Hepatocyte (in vitro differentiated cells): ENCODE measurements around the gene MED8. TPM values are rescaled to one million over a fixed set of nuclear protein-coding genes. Genes with fewer than 3 reads are reported as not detected.

Experiments used
- DNase-seq: peaks from one replicate; pipeline ENCODE4 v3.0.0-alpha.2; 2016; ENCODE audit warnings: low spot score
- H2AFZ ChIP-seq: fragments of 200-600 bp; sonication (generic); 2 replicates; pipeline ENCODE4 v1.6.0; 2016; ENCODE audit warnings: antibody characterized with exemption, mild to moderate bottlenecking
- H3K27ac ChIP-seq: fragments of 200-600 bp; sonication (generic); 2 replicates; pipeline ENCODE4 v1.5.1; 2016; ENCODE audit warnings: mild to moderate bottlenecking
- H3K27me3 ChIP-seq: fragments of 200-600 bp; sonication (generic); 2 replicates; pipeline ENCODE4 v1.6.1; 2016
- H3K36me3 ChIP-seq: fragments of 200-600 bp; sonication (generic); replicated peaks from 2 replicates; pipeline ENCODE4 v1.5.1; 2016; ENCODE audit warnings: low read depth; ENCODE audit not compliant: insufficient read depth
- H3K4me1 ChIP-seq: fragments of 200-600 bp; sonication (generic); 2 replicates; pipeline ENCODE4 v1.5.1; 2016; ENCODE audit warnings: mild to moderate bottlenecking, moderate library complexity; ENCODE audit not compliant: insufficient read depth
- H3K4me2 ChIP-seq: fragments of 200-600 bp; sonication (generic); 2 replicates; pipeline ENCODE4 v1.6.0; 2016
- H3K4me3 ChIP-seq: fragments of 200-600 bp; sonication (generic); 2 replicates; pipeline ENCODE4 v1.5.1; 2016; ENCODE audit warnings: mild to moderate bottlenecking
- H3K79me2 ChIP-seq: fragments of 200-600 bp; sonication (generic); 2 replicates; pipeline ENCODE4 v1.6.0; 2017; ENCODE audit warnings: mild to moderate bottlenecking
- H3K9me2 ChIP-seq: fragments of 200-600 bp; sonication (generic); replicated peaks from 2 replicates; pipeline ENCODE4 v1.6.0; 2017; ENCODE audit warnings: mild to moderate bottlenecking; ENCODE audit not compliant: insufficient read depth
- H3K9me3 ChIP-seq: fragments of 200-600 bp; sonication (generic); 2 replicates; pipeline ENCODE4 v1.5.1; 2016; ENCODE audit warnings: low read depth, mild to moderate bottlenecking
- H4K20me1 ChIP-seq: fragments of 200-600 bp; sonication (generic); 2 replicates; pipeline ENCODE4 v1.6.0; 2016; ENCODE audit warnings: mild to moderate bottlenecking; ENCODE audit not compliant: insufficient read depth, poor library complexity, severe bottlenecking
- EZH2 ChIP-seq: fragments of 200-600 bp; sonication (generic); IDR thresholded peaks from 2 replicates; pipeline ENCODE4 v1.6.1; 2016; ENCODE audit warnings: antibody characterized with exemption, mild to moderate bottlenecking, borderline replicate concordance
- EZH2phosphoT487 ChIP-seq: fragments of 200-600 bp; sonication (generic); IDR thresholded peaks from one replicate; pipeline ENCODE4 v1.6.1; 2018; ENCODE audit warnings: antibody characterized with exemption, mild to moderate bottlenecking, low read depth, moderate library complexity; ENCODE audit not compliant: unreplicated experiment, severe bottlenecking
- WGBS: methylation state at CpG from one replicate; pipeline ENCODE4 v1.1.6; 2016; ENCODE audit warnings: low lambda C conversion rate; ENCODE audit errors: missing lambda C conversion rate; 5-methylcytosine and 5-hydroxymethylcytosine counted together
- polyA plus RNA-seq: library from polyadenylated mRNA; unstranded; fragments of >200 nt; fragmentation: Nextera tagmentation; extraction: Ambion mirVana; gene quantifications from 2 replicates; pipeline ENCODE4 v1.2.1, GENCODE V29; 2016
- total RNA-seq: library from RNA; depleted of rRNA; stranded (reverse); fragments of >200 nt; gene quantifications from 2 replicates; pipeline ENCODE4 v1.2.3, GENCODE V29; 2014
- TF ChIP-seq, protein P1 (sequence below): fragments of 200-600 bp; sonication (generic); IDR thresholded peaks from 2 replicates; pipeline ENCODE4 v1.5.1; 2016; ENCODE audit warnings: antibody characterized with exemption, mild to moderate bottlenecking; ENCODE audit not compliant: poor library complexity

MED8 gene
- total and polyA plus RNA-seq, 2 experiments from 2014 or later, result 58.6 to 68.3 TPM

DNA sequence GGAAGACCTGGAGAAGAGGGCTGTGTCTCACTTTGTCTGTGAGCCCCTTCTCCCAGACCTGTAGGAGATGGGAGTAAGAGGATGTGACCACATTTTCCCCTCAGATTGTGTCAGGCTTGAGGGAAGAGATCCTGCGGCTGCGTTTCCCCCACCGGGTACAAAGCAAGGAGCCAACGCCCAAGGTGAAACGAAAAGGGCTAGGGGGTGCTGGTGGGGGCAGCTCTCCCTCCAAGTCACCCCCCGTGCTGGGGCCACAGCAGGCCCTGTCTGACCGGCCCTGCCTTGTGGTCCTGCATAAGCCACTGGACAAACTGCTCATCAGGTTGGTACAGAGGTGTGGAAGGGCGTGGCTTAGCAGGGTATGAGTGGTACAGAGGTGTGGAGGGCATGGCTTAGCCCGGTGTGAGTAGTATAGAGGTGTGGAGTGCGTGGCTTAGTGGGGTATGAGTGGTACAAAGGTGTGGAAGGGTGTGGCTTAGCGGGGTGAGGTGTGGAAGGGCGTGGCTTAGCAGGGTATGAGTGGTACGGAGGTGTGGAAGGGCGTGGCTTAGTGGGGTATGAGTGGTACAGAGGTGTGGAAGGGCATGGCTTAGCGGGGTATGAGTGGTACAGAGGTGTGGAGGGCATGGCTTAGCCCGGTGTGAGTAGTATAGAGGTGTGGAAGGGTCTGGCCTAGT lies 33.5 kb upstream of the MED8 start:
- no peaks in the 10 kb centered on the region for H4K20me1 ChIP-seq
- TF ChIP-seq, protein P1, sequence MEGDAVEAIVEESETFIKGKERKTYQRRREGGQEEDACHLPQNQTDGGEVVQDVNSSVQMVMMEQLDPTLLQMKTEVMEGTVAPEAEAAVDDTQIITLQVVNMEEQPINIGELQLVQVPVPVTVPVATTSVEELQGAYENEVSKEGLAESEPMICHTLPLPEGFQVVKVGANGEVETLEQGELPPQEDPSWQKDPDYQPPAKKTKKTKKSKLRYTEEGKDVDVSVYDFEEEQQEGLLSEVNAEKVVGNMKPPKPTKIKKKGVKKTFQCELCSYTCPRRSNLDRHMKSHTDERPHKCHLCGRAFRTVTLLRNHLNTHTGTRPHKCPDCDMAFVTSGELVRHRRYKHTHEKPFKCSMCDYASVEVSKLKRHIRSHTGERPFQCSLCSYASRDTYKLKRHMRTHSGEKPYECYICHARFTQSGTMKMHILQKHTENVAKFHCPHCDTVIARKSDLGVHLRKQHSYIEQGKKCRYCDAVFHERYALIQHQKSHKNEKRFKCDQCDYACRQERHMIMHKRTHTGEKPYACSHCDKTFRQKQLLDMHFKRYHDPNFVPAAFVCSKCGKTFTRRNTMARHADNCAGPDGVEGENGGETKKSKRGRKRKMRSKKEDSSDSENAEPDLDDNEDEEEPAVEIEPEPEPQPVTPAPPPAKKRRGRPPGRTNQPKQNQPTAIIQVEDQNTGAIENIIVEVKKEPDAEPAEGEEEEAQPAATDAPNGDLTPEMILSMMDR, result no peak
- no peak for TF ChIP-seq EZH2phosphoT487
- no peak for DNase-seq
- no peaks in the 10 kb centered on the region for H3K9me2 ChIP-seq
- no peaks in the 10 kb centered on the region for H3K27me3 ChIP-seq
- H2AFZ ChIP-seq, result no peak overlapping the region
- H3K27ac ChIP-seq, result no peak overlapping the region
- no peaks in the 10 kb centered on the region for H3K9me3 ChIP-seq
- no peak overlapping the region for H3K4me3 ChIP-seq
- H3K36me3 ChIP-seq, result no peaks in the 10 kb centered on the region
- WGBS, result over 99% methylated on average over 15 of the region's 16 CpGs
- no peak overlapping the region for H3K4me2 ChIP-seq
- H3K79me2 ChIP-seq, result no peaks in the 10 kb centered on the region
- no peaks in the 10 kb centered on the region for H3K4me1 ChIP-seq

DNA sequence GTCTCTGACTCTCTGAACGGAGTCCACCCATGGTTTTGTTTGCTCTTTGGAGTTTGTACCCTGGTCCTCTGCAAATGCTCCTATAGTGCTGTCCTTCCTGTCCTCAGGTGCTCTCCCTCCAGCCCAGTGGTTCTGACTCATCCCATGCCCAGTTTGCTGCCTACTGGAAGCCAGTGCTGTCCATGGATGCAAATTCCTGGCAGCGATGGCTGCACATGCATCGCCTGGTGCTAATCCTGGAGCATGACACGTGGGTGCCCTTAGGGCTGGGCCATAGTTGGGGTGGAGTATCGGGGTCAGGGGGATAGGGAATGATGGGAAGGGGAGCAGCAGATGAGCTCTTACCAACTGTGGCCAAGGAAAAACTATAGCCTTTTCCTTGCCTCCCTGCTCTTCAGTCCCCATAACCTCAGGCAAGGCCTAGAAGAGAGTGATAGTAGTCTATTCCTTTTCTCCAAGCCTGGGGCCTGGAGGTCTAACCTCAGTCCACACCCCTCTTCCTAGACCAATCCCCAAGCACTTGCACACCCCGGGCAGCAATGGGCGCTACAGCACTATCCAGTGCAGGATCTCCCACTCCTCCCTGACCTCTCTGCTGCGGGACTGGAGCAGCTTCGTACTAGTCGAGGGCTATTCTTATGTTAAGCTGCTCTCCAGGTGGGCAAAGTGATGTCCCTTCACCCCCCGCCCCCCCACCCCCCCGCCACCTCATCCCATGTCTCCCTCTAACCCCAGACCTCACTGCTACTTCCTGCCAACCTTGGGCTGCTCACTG lies 32.6 kb upstream of the MED8 start:
- H3K4me2 ChIP-seq, result no peak overlapping the region

DNA sequence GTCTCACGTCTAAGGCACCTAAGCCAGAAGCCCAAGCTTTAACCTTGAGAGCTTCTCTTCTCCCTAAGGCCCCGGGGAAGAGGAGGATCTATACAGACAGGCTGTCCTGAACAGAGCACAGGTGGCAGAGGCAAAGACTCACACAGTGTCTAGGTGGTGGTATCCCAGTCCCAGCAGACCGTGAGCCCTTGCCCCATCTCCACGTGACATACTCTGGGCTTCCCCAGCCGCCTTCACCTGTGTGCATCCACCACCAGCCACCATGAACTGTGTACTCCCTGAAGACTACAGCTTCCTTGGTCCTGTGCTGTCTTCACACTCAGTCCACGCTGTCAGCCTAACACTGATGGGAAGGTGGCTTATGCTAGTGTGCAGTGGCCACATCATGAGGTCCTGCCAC lies 31.8 kb upstream of the MED8 start:
- no peaks in the 10 kb centered on the region for H3K79me2 ChIP-seq
- TF ChIP-seq EZH2 (no peak), EZH2phosphoT487 (no peak)
- TF ChIP-seq, protein P1, result no peak
- no peaks in the 10 kb centered on the region for H3K27me3 ChIP-seq
- no peak overlapping the region for H3K4me3 ChIP-seq
- H3K27ac ChIP-seq, result no peak overlapping the region
- no peak overlapping the region for H2AFZ ChIP-seq
- WGBS, result 95% methylated on average over 6 of the region's 6 CpGs
- H3K9me2 ChIP-seq, result no peaks in the 10 kb centered on the region
- H3K9me3 ChIP-seq, result no peaks in the 10 kb centered on the region
- H3K36me3 ChIP-seq, result no peaks in the 10 kb centered on the region
- no peak for DNase-seq
- no peaks in the 10 kb centered on the region for H3K4me1 ChIP-seq
- no peaks in the 10 kb centered on the region for H4K20me1 ChIP-seq
- H3K4me2 ChIP-seq, result no peak overlapping the region

More for the DNA sequence above, 32.6 kb upstream of the MED8 start:
- Histone ChIP-seq H2AFZ (no peak overlapping the region), H3K27me3 (no peaks in the 10 kb centered on the region), H3K36me3 (no peaks in the 10 kb centered on the region), H4K20me1 (no peaks in the 10 kb centered on the region), H3K9me2 (no peaks in the 10 kb centered on the region), H3K27ac (no peak overlapping the region), H3K9me3 (no peaks in the 10 kb centered on the region), H3K4me1 (no peaks in the 10 kb centered on the region), H3K4me3 (no peak overlapping the region), H3K79me2 (no peaks in the 10 kb centered on the region)
- 84% methylated on average over 9 of the region's 12 CpGs for WGBS
- DNase-seq, result no peak
- no peak for TF ChIP-seq EZH2
- no peak for TF ChIP-seq EZH2phosphoT487

DNA sequence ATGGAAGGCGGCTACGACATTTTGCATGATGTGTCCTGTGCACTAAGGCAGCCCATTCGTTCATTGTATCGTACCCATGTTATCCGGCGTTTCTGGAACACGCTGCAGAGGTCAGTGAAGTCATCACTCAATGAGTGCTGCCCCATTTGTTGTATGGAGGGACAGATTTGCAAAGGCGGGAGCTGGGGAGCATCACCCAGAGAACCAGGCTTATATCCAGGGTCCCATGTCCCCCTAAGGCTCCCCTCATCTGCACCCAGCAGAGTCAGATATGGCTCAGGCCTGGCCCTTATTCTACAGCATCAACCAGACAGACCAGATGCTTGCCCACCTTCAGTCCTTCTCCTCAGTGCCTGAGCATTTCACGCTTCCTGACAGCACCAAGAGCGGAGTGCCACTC lies 31.3 kb upstream of the MED8 start:
- H3K4me1 ChIP-seq, result no peaks in the 10 kb centered on the region
- H3K9me2 ChIP-seq, result no peaks in the 10 kb centered on the region
- no peak overlapping the region for H2AFZ ChIP-seq
- WGBS, result 95% methylated on average over 10 of the region's 10 CpGs
- H3K4me2 ChIP-seq, result no peak overlapping the region
- DNase-seq, result no peak
- H3K9me3 ChIP-seq, result no peaks in the 10 kb centered on the region
- no peaks in the 10 kb centered on the region for H3K27me3 ChIP-seq
- H3K27ac ChIP-seq, result no peak overlapping the region
- no peaks in the 10 kb centered on the region for H4K20me1 ChIP-seq
- TF ChIP-seq EZH2, result no peak
- TF ChIP-seq EZH2phosphoT487, result no peak
- TF ChIP-seq, protein P1, result no peak
- H3K79me2 ChIP-seq, result no peaks in the 10 kb centered on the region
- no peak overlapping the region for H3K4me3 ChIP-seq
- H3K36me3 ChIP-seq, result no peaks in the 10 kb centered on the region
